Measurements from ENCODE around the gene RFLNA.

The RFLNA gene, protein sequence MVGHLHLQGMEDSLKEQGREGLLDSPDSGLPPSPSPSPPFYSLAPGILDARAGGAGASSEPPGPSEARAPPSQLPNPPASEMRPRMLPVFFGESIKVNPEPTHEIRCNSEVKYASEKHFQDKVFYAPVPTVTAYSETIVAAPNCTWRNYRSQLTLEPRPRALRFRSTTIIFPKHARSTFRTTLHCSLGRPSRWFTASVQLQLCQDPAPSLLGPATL

DNA sequence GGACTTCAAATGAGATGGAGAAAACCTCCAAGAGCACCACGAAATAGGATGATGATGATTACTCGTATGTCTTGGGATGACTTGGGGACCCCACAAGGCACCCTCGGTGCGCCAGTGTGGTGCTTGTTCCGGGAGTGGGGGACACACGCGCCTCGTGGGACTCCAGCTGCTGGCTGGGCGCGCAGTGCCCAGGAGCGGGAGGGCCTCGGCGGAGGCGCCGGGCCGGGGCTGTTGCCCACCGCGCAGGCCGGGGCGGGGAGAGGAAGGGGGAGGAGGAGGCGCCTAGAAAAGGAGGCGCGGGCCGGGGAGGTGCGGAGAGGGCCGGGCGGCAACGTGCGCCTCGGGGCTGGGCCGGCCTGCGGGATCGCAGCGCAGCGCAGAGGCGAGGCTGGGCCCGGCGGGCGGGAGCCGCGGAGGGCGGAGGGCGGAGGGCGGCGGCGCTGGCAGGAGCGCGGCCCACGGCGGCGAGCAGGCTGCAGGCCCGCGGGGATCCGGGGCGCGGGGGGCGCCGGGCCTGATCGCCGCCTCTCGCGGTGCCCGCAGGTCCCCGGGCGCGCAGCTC, at the start of gene RFLNA:
TSS of gene RFLNA (plus strand) at position 314 of the 562 bp plus-strand sequence. CDS start 337 bp downstream, outside the sequence.
- CTCF ChIA-PET, result no interaction called here
- POLR2A ChIA-PET, result no interaction called here
- TF ChIP-seq, protein P1, sequence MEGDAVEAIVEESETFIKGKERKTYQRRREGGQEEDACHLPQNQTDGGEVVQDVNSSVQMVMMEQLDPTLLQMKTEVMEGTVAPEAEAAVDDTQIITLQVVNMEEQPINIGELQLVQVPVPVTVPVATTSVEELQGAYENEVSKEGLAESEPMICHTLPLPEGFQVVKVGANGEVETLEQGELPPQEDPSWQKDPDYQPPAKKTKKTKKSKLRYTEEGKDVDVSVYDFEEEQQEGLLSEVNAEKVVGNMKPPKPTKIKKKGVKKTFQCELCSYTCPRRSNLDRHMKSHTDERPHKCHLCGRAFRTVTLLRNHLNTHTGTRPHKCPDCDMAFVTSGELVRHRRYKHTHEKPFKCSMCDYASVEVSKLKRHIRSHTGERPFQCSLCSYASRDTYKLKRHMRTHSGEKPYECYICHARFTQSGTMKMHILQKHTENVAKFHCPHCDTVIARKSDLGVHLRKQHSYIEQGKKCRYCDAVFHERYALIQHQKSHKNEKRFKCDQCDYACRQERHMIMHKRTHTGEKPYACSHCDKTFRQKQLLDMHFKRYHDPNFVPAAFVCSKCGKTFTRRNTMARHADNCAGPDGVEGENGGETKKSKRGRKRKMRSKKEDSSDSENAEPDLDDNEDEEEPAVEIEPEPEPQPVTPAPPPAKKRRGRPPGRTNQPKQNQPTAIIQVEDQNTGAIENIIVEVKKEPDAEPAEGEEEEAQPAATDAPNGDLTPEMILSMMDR (IDR thresholded peaks at IDR 0.05; ENCODE audit: control extremely low read depth, extremely low read depth, low read depth, missing control alignments), result no peak
- DNase-seq (ENCODE audit: extremely low spot score), result no peak

DNA sequence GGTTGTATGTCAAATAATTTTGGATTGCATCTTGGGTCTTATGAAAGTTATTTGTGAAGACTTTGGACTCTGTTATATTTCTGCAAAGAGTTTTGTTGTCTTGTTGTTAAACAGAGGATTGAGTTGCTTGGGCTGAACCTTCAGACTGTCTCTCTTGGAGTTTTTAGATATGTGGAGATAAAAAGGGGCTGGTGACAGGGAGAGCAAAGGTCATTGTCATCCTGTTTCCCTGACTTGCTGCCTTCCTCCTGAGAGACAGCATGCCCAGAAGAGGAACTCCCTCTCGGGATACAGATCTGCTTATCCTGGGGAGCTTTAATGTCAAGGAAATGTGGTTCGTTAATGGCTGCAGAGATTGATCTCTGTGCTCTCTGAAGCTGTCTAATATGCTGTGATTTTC, 47.6 kb upstream of the RFLNA start:
- POLR2A ChIA-PET, result no interaction called here
- CTCF ChIA-PET, result no interaction called here
- no peak for DNase-seq (ENCODE audit: extremely low spot score)
- TF ChIP-seq, protein P1 (IDR thresholded peaks at IDR 0.05; ENCODE audit: control extremely low read depth, extremely low read depth, low read depth, missing control alignments), result no peak

DNA sequence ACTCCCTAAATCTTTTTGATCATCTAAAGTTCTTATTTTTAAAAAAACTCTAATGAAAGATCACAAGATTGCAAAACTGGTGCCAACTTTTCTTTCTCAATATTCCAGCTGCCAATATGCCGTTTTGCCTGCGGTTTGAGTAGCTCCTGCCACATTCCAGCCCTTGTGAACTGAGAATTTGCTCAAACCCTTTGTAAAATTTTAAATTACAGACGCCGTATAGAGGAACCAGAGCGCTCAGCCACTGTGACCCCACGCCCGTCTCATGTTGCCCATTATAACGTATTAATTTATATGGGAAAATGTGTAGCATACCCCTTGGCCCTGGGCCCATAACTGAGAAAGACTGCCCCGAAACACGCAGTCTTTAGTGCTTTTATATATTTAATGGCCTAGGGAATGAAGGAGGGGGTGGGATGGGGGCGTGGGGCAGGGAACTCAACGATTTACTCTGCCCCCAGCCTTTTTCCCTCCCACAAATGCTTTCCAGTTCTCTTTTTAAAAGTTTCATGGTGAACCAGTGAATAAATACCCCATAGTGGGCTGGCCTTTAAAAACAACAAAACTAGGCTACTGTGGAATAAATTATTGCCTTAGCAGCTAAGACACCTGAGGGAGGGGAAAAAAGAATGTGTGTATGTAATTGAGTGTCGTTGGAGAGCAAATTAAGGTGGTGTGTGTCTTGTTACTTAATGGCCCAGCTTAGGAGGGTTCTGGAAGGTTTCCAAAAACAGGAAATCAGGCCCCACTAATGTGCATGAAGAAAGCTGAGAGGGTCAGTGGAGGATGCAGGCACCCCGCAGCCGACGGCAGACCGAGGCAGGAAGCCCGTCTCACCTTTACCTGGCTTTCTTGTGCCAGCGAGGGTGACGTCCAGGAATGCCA, 45.7 kb upstream of the RFLNA start:
- CTCF ChIA-PET, result no interaction called here
- TF ChIP-seq, protein P1 (IDR thresholded peaks at IDR 0.05; ENCODE audit: control extremely low read depth, extremely low read depth, low read depth, missing control alignments), result no peak
- POLR2A ChIA-PET, result no interaction called here
- no peak for DNase-seq (ENCODE audit: extremely low spot score)

DNA sequence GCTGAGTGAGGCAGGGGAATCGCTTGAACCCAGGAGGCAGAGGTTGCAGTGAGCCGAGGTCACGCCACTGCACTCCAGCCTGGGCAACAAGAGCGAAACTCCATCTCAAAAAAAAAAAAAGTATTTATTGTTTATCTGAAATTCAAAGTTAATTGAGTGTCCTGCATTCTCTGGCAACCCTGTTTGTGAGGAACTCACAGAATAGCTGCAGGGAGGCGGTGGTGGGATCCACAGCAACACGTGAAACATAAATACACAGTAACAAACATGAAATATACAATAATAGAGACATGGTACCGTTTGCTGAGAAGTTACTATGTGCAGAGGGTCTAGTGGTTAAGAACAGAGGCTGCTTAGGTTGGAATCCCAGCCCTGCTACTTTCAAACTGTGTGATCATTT, 43.7 kb upstream of the RFLNA start:
- CTCF ChIA-PET, result interaction anchor here (1.3 kb wide), 1 partner anchor 15 kb away, joined by 3 read pairs; no protein-coding TSS in a partner anchor
- no peak for DNase-seq (ENCODE audit: extremely low spot score)
- TF ChIP-seq, protein P1 (IDR thresholded peaks at IDR 0.05; ENCODE audit: control extremely low read depth, extremely low read depth, low read depth, missing control alignments), result no peak
- POLR2A ChIA-PET, result no interaction called here

DNA sequence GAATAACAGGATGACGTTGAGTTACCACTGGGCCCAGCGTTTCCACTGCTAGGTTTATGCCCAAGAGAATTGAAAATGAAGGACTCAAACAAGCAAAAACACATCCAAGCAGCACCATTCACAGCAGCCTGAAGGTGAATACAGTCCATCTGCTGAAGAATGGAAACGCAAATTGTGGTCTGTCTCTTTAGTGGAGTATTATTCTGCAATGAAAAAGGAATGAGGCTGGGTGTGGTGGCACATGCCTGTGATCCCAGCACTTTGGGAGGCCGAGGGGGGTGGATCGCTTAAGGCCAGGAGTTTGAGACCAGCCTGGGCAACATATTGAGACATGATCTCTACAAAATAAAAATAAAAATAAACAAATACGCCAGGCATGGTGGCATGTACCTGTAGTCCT, 41.9 kb upstream of the RFLNA start:
- no peak for DNase-seq (ENCODE audit: extremely low spot score)
- TF ChIP-seq, protein P1 (IDR thresholded peaks at IDR 0.05; ENCODE audit: control extremely low read depth, extremely low read depth, low read depth, missing control alignments), result no peak
- CTCF ChIA-PET, result no interaction called here
- POLR2A ChIA-PET, result no interaction called here

DNA sequence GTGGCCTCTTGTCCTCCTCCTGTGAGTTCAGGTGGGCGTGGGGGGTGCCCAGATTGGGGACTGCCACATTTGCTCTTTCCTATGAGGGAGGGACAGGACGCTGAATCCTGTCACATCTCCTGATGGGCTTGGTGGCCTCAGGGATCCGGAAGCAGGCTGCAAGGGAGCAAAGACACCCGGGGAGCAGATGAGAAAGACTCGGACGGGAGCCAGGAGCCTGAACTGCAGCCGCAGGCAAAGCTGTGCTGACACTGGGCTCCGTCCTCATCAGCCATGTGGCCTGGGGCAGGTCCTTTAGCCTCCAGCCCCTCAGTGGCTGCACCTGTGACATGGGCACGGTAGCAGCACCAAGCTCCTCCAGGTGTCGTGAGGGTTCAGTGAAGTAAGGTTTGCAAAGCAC, 40.8 kb upstream of the RFLNA start:
- DNase-seq (ENCODE audit: extremely low spot score), result no peak
- CTCF ChIA-PET, result no interaction called here
- TF ChIP-seq, protein P1 (IDR thresholded peaks at IDR 0.05; ENCODE audit: control extremely low read depth, extremely low read depth, low read depth, missing control alignments), result no peak
- POLR2A ChIA-PET, result no interaction called here

Measured in GM10248 (cell line).